H1 (cell line): ENCODE data around the gene WDR12. TPM values are rescaled to one million over a fixed set of nuclear protein-coding genes. Genes with fewer than 3 reads are reported as not detected.
A peak's percentile ranks its signal among the peaks of the same experiment; 100 is the strongest.
"Not testable (repeated sequence)": the region's sequence is repeated elsewhere in the genome, so short reads cannot be mapped to it uniquely, and the experiment has no call there.

ENCODE experiments used
- CTCF ChIA-PET: fragments of 300-600 bp; sonication (Branson Sonifier 250); formaldehyde crosslinking; loops from one replicate; lab custom pipeline; 2021; ENCODE audit not compliant: partially characterized antibody; lab: Charles Lee
- POLR2A ChIA-PET: fragments of 300-600 bp; sonication (Branson Sonifier 250); formaldehyde crosslinking; loops from one replicate; lab custom pipeline; 2021; ENCODE audit warnings: inconsistent platforms; ENCODE audit not compliant: partially characterized antibody; lab: Charles Lee
- DNase-seq, 2 experiments: peaks; one replicate each; pipeline versions ENCODE4 v3.0.0 to v3.0.0-alpha.2; 2010 to 2022; ENCODE audit warnings: low spot score in 2 of 2, low read depth in 1 of 2, mixed read lengths in 1 of 2
- FAIRE-seq: peaks from 2 replicates; lab custom pipeline; 2011; peaks lifted over from hg19 to GRCh38; lab: Jason Lieb, UNC
- H2AFZ ChIP-seq: 2 replicates; pipeline ENCODE4 v1.8.1; 2012; ENCODE audit warnings: low read length, inconsistent platforms
- H2AK5ac ChIP-seq: 2 replicates; pipeline ENCODE4 v1.6.1; 2013; ENCODE audit warnings: low read depth, low read length
- H2BK120ac ChIP-seq: replicated peaks from 2 replicates; pipeline ENCODE3; 2013; ENCODE audit warnings: low read depth, low read length, inconsistent platforms
- H2BK12ac ChIP-seq: 2 replicates; pipeline ENCODE4 v1.6.1; 2013; ENCODE audit warnings: low read depth, low read length
- H2BK15ac ChIP-seq: 2 replicates; pipeline ENCODE4 v1.6.1; 2013; ENCODE audit warnings: low read length
- H2BK20ac ChIP-seq: 2 replicates; pipeline ENCODE4 v1.6.1; 2013; ENCODE audit warnings: low read length
- H2BK5ac ChIP-seq: 2 replicates; pipeline ENCODE4 v1.6.1; 2013; ENCODE audit warnings: low read depth, low read length
- H3K14ac ChIP-seq: 2 replicates; pipeline ENCODE4 v1.6.1; 2013; ENCODE audit warnings: inconsistent platforms; ENCODE audit not compliant: insufficient read length
- H3K18ac ChIP-seq: 2 replicates; pipeline ENCODE4 v1.6.1; 2013; ENCODE audit warnings: low read length; ENCODE audit errors: extremely low read depth
- H3K23ac ChIP-seq: 2 replicates; pipeline ENCODE4 v1.6.1; 2013; ENCODE audit warnings: inconsistent platforms; ENCODE audit not compliant: insufficient read length
- H3K23me2 ChIP-seq: 2 replicates; pipeline ENCODE4 v1.6.1; 2013; ENCODE audit warnings: low read depth, low read length
- H3K27ac ChIP-seq: 2 replicates; pipeline ENCODE4 v1.6.1; 2011; ENCODE audit warnings: low read depth, low read length, inconsistent platforms
- H3K27me3 ChIP-seq, 4 experiments: replicated peaks in 1 of 4; 1 replicate in 1 of 4; 2 replicates in 3 of 4; pipeline versions ENCODE4 v1.6.1 to v1.8.1; 2011 to 2013; ENCODE audit warnings: low read length in 3 of 4, mild to moderate bottlenecking in 3 of 4, inconsistent platforms in 2 of 4, mixed read lengths in 2 of 4, moderate library complexity in 1 of 4; ENCODE audit not compliant: control insufficient read depth in 3 of 4, insufficient read depth in 3 of 4; ENCODE audit errors: extremely low read depth in 1 of 4
- H3K36me3 ChIP-seq, 4 experiments: 2 replicates each; pipeline versions ENCODE4 v1.6.1 to v1.8.1; 2011 to 2013; ENCODE audit warnings: mild to moderate bottlenecking in 4 of 4, low read length in 3 of 4, moderate library complexity in 2 of 4, control low read depth in 1 of 4, inconsistent platforms in 1 of 4; ENCODE audit not compliant: insufficient read depth in 4 of 4, control insufficient read depth in 2 of 4
- H3K4ac ChIP-seq: replicated peaks from 2 replicates; pipeline ENCODE3; 2013; ENCODE audit warnings: low read length, low read depth, mixed read lengths, inconsistent platforms; ENCODE audit not compliant: insufficient read length
- H3K4me1 ChIP-seq, 4 experiments: replicated peaks in 1 of 4; 1 replicate in 1 of 4; 2 replicates in 3 of 4; pipeline versions ENCODE4 v1.6.1 to v1.8.1; 2011 to 2013; ENCODE audit warnings: low read length in 3 of 4, inconsistent platforms in 2 of 4, mixed read lengths in 1 of 4; ENCODE audit not compliant: insufficient read depth in 4 of 4, control insufficient read depth in 3 of 4
- H3K4me2 ChIP-seq, 2 experiments: 2 replicates each; pipeline versions ENCODE4 v1.6.1 to v1.8.1; 2011 to 2013; ENCODE audit warnings: low read depth in 2 of 2, low read length in 2 of 2, control low read depth in 1 of 2, inconsistent platforms in 1 of 2, mild to moderate bottlenecking in 1 of 2; ENCODE audit not compliant: insufficient read depth in 1 of 2
- H3K4me3 ChIP-seq, 4 experiments: fragments of 200-600, 300-600 bp in 1 of 4; sonication (generic), shearing (Covaris generic), sonication (Bioruptor Twin) in 1 of 4; 2 replicates each; pipeline versions ENCODE4 v1.5.1 to v1.8.1; 2011 to 2016; ENCODE audit warnings: low read length in 4 of 4, low read depth in 3 of 4, control low read depth in 2 of 4, inconsistent platforms in 2 of 4, mild to moderate bottlenecking in 2 of 4, mixed read lengths in 1 of 4, moderate library complexity in 1 of 4; ENCODE audit not compliant: insufficient read depth in 2 of 4; ENCODE audit errors: extremely low read depth in 1 of 4
- H3K56ac ChIP-seq: replicated peaks from 2 replicates; pipeline ENCODE3; 2013; ENCODE audit warnings: low read depth, mild to moderate bottlenecking, mixed read lengths, low read length, inconsistent platforms; ENCODE audit not compliant: insufficient read length
- H3K79me1 ChIP-seq: 2 replicates; pipeline ENCODE4 v1.6.1; 2013; ENCODE audit warnings: low read depth, low read length, control low read depth
- H3K79me2 ChIP-seq, 2 experiments: 2 replicates each; pipeline versions ENCODE4 v1.6.1 to v1.8.1; 2012 to 2013; ENCODE audit warnings: low read length in 2 of 2, mild to moderate bottlenecking in 2 of 2, inconsistent platforms in 1 of 2; ENCODE audit not compliant: insufficient read depth in 2 of 2, control insufficient read depth in 1 of 2
- H3K9ac ChIP-seq, 4 experiments: replicated peaks in 1 of 4; 1 replicate in 1 of 4; 2 replicates in 3 of 4; pipeline versions ENCODE4 v1.6.1 to v1.8.1; 2011 to 2013; ENCODE audit warnings: low read depth in 3 of 4, low read length in 3 of 4, control low read depth in 2 of 4, mild to moderate bottlenecking in 2 of 4, moderate library complexity in 2 of 4, inconsistent platforms in 1 of 4; ENCODE audit errors: extremely low read depth in 1 of 4
- H3K9me3 ChIP-seq, 2 experiments: 2 replicates each; pipeline versions ENCODE4 v1.6.1 to v1.8.1; 2012 to 2013; ENCODE audit warnings: mild to moderate bottlenecking in 2 of 2, moderate library complexity in 2 of 2, control low read depth in 1 of 2, inconsistent platforms in 1 of 2, low read depth in 1 of 2, low read length in 1 of 2, mixed read lengths in 1 of 2; ENCODE audit not compliant: insufficient read depth in 2 of 2
- H4K20me1 ChIP-seq, 2 experiments: replicated peaks in 1 of 2; 2 replicates each; pipeline versions ENCODE3 to v1.8.1; 2011 to 2013; ENCODE audit warnings: inconsistent platforms in 2 of 2, low read length in 2 of 2, mild to moderate bottlenecking in 1 of 2; ENCODE audit not compliant: insufficient read depth in 2 of 2, control insufficient read depth in 1 of 2
- H4K5ac ChIP-seq: 2 replicates; pipeline ENCODE4 v1.6.1; 2013; ENCODE audit warnings: low read length, low read depth, mixed read lengths, inconsistent platforms; ENCODE audit not compliant: insufficient read length
- H4K8ac ChIP-seq: 2 replicates; pipeline ENCODE4 v1.8.0; 2013; ENCODE audit warnings: mild to moderate bottlenecking, moderate library complexity, low read length, inconsistent platforms; ENCODE audit not compliant: insufficient read depth; ENCODE audit errors: extremely low read depth
- H4K91ac ChIP-seq: replicated peaks from 2 replicates; pipeline ENCODE3; 2013; ENCODE audit warnings: low read length, mixed read lengths, inconsistent platforms; ENCODE audit not compliant: insufficient read length
- ASH2L ChIP-seq: fragments of 200-600, 300-600 bp; sonication (generic); IDR thresholded peaks from one replicate; pipeline ENCODE4 v1.7.1; 2017; ENCODE audit warnings: low read length
- SP4 ChIP-seq: IDR thresholded peaks from 2 replicates; pipeline ENCODE4 v1.6.1; 2012; ENCODE audit warnings: low read length, inconsistent platforms
- WGBS, 2 experiments: shearing (Covaris generic) in 1 of 2; methylation state at CpG; one replicate each; pipeline versions ENCODE4 v1.1.6 to v1.1.7; 2013 to 2015; ENCODE audit warnings: low lambda C conversion rate in 2 of 2, mixed read lengths in 2 of 2, inconsistent platforms in 1 of 2, low coverage in 1 of 2, missing lambda C conversion rate in 1 of 2; ENCODE audit not compliant: insufficient replicate concordance in 2 of 2, insufficient coverage in 1 of 2, insufficient read length in 1 of 2; ENCODE audit errors: extremely low coverage in 1 of 2, missing lambda C conversion rate in 1 of 2; 5-methylcytosine and 5-hydroxymethylcytosine counted together
- polyA plus RNA-seq, 7 experiments: library from polyadenylated mRNA; depleted of rRNA in 3 of 7; stranded (reverse) in 5 of 7; unstranded in 2 of 7; fragments of >200 nt in 5 of 7; fragments of 200-250 nt in 2 of 7; gene quantifications; 1 replicate in 5 of 7; 2 replicates in 1 of 7; 4 replicates in 1 of 7; pipeline versions ENCODE4 v1.2.1 to v1.2.3, GENCODE V29; 2011 to 2013; ENCODE audit warnings: missing spikeins in 2 of 7, mixed read lengths in 2 of 7
- total RNA-seq: library from RNA; stranded (reverse); fragmentation: NEBNext Ultra II Directional; extraction: Animal tissue kit (Norgen Biotek cat#: 25700); gene quantifications from 2 replicates; pipeline ENCODE4 v1.2.1, GENCODE V29; 2021
- TF ChIP-seq, protein P1 (sequence below): IDR thresholded peaks from 2 replicates; pipeline ENCODE4 v1.6.1; 2011; ENCODE audit warnings: low read length, improper control_type of control experiment
- TF ChIP-seq, protein P2 (sequence below): IDR thresholded peaks from 2 replicates; pipeline ENCODE4 v1.6.1; 2012; ENCODE audit warnings: inconsistent platforms

WDR12 gene
- total and polyA plus RNA-seq, 2 of the 8 experiments (the other 6 are each of a cell fraction or from before 2014, with no cell fraction given): 25.0 to 183 TPM

DNA sequence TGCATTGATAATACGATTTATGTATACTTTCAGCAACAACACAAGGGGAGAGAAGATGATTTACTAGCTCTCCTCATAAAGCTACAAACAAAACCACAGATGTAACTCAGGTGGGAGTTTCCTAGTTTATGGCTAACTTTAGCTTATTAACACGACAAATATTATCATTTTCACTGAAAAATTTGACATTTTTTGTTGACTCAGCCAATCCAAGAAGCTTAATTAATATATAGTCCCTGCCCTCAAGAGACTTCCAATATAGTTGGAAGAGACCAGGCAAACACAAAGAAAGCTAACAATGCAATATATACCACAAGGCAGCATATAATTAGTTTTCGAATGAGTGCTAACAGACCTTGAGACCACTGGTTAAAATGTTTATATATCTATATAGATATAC is 775 bp downstream of the WDR12 start (continued):
- TF ChIP-seq SP4: no peak
- TF ChIP-seq ASH2L: no peak
- TF ChIP-seq, protein P1, sequence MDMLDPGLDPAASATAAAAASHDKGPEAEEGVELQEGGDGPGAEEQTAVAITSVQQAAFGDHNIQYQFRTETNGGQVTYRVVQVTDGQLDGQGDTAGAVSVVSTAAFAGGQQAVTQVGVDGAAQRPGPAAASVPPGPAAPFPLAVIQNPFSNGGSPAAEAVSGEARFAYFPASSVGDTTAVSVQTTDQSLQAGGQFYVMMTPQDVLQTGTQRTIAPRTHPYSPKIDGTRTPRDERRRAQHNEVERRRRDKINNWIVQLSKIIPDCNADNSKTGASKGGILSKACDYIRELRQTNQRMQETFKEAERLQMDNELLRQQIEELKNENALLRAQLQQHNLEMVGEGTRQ: no peak
- TF ChIP-seq, protein P2, sequence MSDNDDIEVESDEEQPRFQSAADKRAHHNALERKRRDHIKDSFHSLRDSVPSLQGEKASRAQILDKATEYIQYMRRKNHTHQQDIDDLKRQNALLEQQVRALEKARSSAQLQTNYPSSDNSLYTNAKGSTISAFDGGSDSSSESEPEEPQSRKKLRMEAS: no peak

DNA sequence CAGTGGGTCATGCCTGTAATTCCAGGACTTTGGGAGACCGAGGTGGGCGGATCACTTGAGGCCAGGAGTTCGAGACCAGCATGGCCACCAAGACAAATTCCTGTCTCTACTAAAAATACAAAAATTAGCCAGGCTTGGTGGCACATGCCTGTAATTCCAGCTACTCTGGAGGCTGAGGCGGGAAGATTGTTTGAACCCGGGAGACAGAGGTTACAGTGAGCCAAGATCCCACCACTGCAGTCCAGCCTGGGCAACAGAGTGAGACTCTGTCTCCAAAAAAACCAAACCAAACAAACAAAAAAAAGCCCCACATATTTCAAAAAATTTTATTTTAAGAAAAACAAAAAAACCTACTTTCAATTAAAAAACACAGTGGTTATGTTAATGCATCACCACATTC is 1.2 kb downstream of the WDR12 start:
- not testable (repeated sequence) for H3K27ac ChIP-seq, H3K14ac ChIP-seq, H3K56ac ChIP-seq, H3K27me3 ChIP-seq, H3K79me1 ChIP-seq, H3K23ac ChIP-seq, H2BK20ac ChIP-seq, H3K9me3 ChIP-seq, H4K8ac ChIP-seq, H4K20me1 ChIP-seq, H2AK5ac ChIP-seq, H3K23me2 ChIP-seq, H2AFZ ChIP-seq, H2BK5ac ChIP-seq, H3K4me1 ChIP-seq, H2BK12ac ChIP-seq, H4K5ac ChIP-seq, FAIRE-seq, H3K9ac ChIP-seq, H3K4ac ChIP-seq, H2BK15ac ChIP-seq, H4K91ac ChIP-seq, DNase-seq, H2BK120ac ChIP-seq, H3K18ac ChIP-seq
- Histone ChIP-seq H3K4me2 (peak overlapping the region; percentile 58 to 79), H3K36me3 (peaks cover 0 to 21% (median 3%) of the 10 kb centered on the region in 4 experiments; a peak in 2 of 8 replicates), H3K4me3 (peak overlapping the region in 3 of 4 experiments; percentile 96 to 99 (median 98); a peak in 7 of 8 replicates), H3K79me2 (peaks cover 20 to 62% of the 10 kb centered on the region in 2 experiments)
- ChIA-PET CTCF (interaction anchor here (1.0 kb wide), 1 partner anchor 322 kb away, joined by 4 read pairs; no protein-coding TSS in a partner anchor), POLR2A (interaction anchor here (1.7 to 2.6 kb wide), 6 partner anchors 14 to 329 kb away, joined by 7 to 10 read pairs (median 8); partner anchors contain the start of genes CYP20A1 and ICA1L)
- WGBS, 2 experiments: 89% methylated on average over 5 of the region's 5 CpGs; no CpG with 5 or more reads in 1 of the 2 experiments
